Fibroblast of the aortic adventitia (primary cell): ENCODE results near the gene MBD6. TPM values are rescaled to one million over a fixed set of nuclear protein-coding genes. Genes with fewer than 3 reads are reported as not detected.
"Not testable (repeated sequence)": the region's sequence is repeated elsewhere in the genome, so short reads cannot be mapped to it uniquely, and the experiment has no call there.

Source experiments
- DNase-seq: peaks from one replicate; pipeline ENCODE4 v3.0.0-alpha.2; 2010; ENCODE audit warnings: low read depth
- H3K4me3 ChIP-seq: 2 replicates; pipeline ENCODE4 v1.5.1; 2011; ENCODE audit warnings: low read depth, mild to moderate bottlenecking, control low read depth, low read length, moderate library complexity
- total RNA-seq: library from RNA; depleted of rRNA; stranded (reverse); fragments of >200 nt; gene quantifications from 2 replicates; pipeline ENCODE4 v1.2.3, GENCODE V29; 2012; ENCODE audit warnings: low replicate concordance
- TF ChIP-seq, protein P1 (sequence below): IDR thresholded peaks from 2 replicates; pipeline ENCODE4 v1.5.1; 2011; ENCODE audit warnings: mild to moderate bottlenecking, low read length, control low read depth, inconsistent platforms; ENCODE audit not compliant: insufficient read depth

MBD6 gene
- total RNA-seq, 1 donor = 4.2 TPM

DNA sequence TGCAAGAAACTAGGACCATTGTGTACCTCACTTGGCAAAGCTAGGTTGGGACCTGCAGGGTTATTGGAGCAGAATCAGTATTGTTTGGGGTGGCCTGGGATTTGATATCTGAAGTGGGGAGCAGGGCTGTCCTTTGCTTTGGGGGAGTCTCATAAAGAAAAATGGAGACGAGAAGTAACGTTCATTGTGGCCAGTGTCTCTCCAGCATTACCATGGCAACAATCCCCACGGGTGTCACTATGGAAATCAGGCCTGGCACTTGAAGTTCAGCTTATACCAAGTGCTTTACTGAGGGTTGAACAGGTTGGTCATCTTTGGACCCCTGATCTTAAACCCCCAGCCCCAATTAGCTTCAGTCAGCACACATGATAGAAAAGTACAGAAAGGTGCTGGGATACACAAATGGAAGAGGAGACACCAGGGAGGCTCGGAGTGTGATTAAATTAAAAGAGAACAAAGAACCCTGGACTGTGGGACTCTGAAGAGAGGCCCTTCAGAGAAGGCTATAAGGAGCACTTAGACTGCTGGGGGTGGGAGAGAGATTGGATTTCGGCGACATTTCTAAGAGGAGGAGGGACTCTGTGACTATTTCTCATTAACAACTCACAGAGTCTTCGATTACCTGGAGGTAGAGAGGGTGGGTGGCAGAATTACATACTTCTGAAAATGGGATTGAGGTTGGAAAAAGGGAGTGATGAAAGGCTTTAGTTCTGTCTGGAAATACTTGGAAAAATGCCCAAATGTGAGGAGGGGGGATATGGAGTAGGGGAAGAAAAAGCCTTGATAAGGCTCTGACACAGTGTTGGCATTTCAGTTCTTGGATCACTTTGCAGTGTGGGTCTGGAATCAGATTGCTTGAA, 30.9 kb downstream of the MBD6 start:
- H3K4me3 ChIP-seq = no peak overlapping the region
- DNase-seq = no peak
- TF ChIP-seq, protein P1, sequence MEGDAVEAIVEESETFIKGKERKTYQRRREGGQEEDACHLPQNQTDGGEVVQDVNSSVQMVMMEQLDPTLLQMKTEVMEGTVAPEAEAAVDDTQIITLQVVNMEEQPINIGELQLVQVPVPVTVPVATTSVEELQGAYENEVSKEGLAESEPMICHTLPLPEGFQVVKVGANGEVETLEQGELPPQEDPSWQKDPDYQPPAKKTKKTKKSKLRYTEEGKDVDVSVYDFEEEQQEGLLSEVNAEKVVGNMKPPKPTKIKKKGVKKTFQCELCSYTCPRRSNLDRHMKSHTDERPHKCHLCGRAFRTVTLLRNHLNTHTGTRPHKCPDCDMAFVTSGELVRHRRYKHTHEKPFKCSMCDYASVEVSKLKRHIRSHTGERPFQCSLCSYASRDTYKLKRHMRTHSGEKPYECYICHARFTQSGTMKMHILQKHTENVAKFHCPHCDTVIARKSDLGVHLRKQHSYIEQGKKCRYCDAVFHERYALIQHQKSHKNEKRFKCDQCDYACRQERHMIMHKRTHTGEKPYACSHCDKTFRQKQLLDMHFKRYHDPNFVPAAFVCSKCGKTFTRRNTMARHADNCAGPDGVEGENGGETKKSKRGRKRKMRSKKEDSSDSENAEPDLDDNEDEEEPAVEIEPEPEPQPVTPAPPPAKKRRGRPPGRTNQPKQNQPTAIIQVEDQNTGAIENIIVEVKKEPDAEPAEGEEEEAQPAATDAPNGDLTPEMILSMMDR = no peak

DNA sequence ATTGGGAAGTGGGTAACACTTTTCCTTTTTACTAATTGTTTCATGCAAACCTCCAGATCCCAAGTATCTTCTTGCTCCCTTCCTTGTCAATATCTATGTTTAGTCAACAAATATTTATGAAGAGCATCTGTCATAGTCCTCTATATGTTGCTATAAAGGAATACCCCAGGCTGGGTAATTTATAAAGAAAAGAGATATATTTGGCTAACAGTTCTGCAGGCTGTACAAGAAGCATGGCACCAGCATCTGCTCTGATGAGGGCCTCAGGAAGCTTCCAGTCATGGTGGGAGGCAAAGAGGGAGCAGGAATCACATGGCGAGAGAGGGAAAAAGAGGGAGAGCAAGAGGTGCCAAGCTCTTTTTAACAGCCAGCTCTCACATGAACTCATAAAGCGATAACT, 31.8 kb downstream of the MBD6 start:
- TF ChIP-seq, protein P1 = no peak
- no peak for DNase-seq
- no peak overlapping the region for H3K4me3 ChIP-seq

DNA sequence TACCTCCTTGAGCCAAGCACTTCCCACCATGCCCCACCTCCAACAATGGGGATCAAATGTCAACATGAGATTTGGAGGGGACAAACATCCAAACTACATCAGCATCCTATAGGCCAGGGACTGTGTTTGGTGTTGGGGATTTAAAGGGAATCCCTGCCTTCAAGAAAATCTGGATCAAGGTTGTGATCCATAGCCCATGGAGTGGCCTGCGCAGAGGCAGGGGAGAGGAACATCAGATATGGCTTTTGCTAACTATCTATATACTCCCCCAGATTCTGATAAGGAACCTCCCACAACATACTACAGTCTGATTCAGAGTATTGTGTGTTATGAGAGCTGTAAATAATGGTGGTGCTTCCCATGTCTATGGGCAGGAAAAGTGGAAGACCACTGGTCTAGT, 32.3 kb downstream of the MBD6 start:
- TF ChIP-seq, protein P1 = no peak
- DNase-seq = no peak
- no peak overlapping the region for H3K4me3 ChIP-seq

DNA sequence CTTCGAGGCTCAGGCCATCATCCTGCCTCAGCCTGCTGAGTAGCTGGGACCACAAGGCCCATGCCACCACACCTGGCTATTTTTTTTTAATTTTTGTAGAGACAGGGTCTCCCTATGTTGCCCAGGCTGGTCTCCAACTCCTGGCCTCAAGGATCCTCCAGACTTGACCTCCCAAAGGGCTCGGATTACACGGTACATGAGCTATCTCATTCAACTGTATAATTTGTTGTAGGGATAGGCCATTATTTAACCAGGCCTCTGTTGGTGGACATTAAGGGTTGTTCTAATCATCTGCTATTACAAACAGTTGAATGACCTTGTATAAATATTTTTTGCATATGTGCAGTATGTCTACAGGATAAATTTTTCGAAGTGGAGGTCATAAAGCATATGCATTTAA, 36.2 kb downstream of the MBD6 start:
- DNase-seq = no peak
- TF ChIP-seq, protein P1 = no peak
- no peak overlapping the region for H3K4me3 ChIP-seq

DNA sequence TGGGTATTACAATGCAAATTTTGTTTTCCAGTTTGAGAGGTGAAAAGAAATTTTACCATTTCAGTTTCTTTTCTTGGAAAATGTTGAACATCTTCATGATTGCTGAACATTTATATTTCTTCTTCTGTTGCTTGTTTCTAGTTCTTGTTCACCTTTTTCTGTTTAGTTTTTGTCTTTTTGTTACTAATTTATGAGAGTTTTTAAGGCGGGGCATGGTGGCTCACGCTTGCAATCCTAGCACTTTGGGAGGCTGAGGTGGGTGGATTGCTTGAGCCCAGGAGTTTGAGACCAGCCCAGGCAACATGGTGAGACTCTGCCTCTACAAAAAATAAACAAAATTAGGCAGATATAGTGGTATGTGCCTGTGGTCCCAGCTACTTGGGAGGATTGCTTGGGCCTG, 37.9 kb downstream of the MBD6 start:
- TF ChIP-seq, protein P1 = no peak
- no peak overlapping the region for H3K4me3 ChIP-seq
- DNase-seq = no peak

DNA sequence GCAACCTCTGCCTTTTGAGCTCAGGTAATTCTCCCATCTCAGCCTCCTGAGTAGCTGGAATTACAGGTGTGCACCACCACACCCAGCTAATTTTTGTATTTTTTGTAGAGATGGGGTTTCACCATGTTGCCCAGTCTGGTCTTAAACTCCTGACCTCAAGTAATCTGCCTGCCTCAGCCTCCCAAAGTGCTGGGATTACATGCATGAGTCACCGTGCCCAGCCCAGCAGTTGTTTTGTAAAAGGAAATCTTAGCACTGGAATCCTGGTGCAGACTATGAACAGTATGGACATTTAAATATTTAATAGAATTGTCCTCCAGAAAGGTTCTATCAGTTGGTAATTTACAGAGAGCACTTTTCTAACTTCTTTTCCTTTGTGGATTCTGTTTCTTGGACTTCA, 38.5 kb downstream of the MBD6 start:
- H3K4me3 ChIP-seq = not testable (repeated sequence)
- peak; percentile 33 for DNase-seq

DNA sequence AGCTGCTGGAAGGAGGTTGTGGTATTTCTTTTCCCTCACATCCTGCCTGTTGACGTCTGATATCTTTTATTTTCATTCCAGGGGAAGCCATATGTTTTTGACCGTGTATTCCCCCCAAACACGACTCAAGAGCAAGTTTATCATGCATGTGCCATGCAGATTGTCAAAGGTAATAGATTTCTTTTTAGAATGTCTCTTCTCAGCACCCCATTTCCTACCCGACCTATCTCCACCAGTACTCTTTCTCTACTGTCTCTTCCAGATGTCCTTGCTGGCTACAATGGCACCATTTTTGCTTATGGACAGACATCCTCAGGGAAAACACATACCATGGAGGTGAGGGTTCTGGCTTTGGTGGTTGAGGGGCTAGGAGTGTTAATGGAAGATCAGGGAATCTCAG, 40.7 kb downstream of the MBD6 start:
- H3K4me3 ChIP-seq = no peak overlapping the region
- DNase-seq = no peak
- TF ChIP-seq, protein P1 = no peak
